ENCODE measurements around the gene MMP2.

MMP2 gene

GRCh38 chr16:55521792-55522191 lies 42.8 kb downstream of the MMP2 start:
- DNase-seq = no peak

- DNase-seq = no peak
Measured at GRCh38 chr16:55526441-55526840, 47.4 kb downstream of the MMP2 start.

DNA sequence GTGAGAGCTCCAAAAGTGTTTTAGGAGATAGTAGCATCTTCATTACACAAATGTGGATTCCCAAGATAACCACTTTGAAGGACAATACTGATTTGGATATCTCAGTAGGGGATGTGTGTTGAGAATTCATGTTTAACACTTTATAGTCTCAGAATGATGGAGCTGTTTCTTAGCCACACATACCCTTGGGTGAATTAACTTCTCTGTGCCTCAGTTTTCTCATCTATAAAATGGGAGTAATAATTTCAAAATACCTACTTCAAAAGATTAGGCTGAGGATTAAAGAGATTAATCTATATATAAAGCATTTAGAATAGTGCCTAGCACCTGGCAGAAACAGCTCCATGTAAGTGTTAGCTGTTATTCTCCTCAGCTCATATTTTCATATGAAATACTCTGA lies 48.9 kb downstream of the MMP2 start:
- DNase-seq = no peak

DNA sequence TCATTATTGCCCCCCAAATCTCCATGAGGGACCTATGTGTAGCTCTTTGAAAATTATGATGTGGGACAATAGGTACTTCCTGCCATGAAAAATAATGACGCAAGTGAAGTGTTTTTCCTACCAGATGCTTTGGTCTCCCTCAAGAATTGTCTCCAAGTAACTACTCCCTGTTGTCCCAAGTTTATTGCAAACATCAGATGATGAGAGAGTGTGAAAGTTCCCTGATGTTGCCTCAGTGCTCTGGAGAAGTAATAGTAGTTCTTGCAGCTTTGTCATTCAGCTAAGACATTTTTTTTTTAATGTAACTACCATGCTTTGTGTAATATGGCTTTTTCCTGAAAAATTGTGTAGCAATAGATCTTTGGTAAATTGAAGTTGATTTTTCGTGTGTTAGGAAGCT lies 50.0 kb downstream of the MMP2 start:
- no peak for DNase-seq

GRCh38 chr16:55530316-55530856 lies 51.4 kb downstream of the MMP2 start:
- no peak for DNase-seq

DNA sequence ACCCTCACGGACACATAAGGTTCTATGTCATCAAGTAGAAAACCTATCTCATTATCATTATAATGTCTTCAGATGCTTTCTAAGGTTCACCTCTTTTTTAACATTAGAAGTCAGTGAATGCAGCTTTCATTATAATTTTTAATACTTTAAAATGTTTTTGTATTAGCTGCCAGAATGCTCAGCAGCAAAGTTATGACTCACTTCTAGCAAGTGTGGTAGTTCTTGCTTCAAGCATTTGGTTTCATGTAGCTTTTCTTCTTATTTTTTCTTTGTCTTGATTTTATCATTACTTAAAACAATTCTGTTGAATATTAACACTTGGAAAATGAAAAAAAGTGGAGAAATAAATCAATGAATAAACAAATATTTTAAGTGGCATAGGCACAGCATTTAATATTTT lies 53.2 kb downstream of the MMP2 start:
- DNase-seq = no peak

- DNase-seq = no peak
Measured at GRCh38 chr16:55534756-55535155, 55.8 kb downstream of the MMP2 start.

GRCh38 chr16:55539049-55539448 lies 60.1 kb downstream of the MMP2 start:
- DNase-seq = no peak

GRCh38 chr16:55539488-55539887 lies 60.5 kb downstream of the MMP2 start:
- DNase-seq = no peak

GRCh38 chr16:55540221-55540620 lies 61.2 kb downstream of the MMP2 start:
- no peak for DNase-seq

GRCh38 chr16:55542459-55543082 lies 63.6 kb downstream of the MMP2 start:
- no peak for DNase-seq

DNA sequence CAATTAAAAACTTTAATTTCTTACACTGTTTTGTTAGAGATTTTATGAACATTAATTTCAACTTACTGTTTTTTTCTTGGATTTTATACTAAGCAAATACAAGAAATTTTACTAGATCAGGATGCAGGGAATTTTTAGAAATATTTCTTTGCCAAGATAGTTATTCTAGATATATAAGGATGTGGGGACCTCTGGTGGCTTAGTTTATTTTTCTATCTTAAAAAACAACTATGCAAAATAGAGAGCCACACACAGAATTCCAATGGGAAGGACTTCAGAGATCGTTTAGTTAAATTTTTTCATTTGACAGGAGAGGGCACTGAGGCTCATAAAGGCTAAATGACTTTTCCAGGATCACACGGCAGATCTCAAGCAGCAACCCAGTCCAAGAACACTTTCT lies 64.5 kb downstream of the MMP2 start:
- DNase-seq = no peak

DNA sequence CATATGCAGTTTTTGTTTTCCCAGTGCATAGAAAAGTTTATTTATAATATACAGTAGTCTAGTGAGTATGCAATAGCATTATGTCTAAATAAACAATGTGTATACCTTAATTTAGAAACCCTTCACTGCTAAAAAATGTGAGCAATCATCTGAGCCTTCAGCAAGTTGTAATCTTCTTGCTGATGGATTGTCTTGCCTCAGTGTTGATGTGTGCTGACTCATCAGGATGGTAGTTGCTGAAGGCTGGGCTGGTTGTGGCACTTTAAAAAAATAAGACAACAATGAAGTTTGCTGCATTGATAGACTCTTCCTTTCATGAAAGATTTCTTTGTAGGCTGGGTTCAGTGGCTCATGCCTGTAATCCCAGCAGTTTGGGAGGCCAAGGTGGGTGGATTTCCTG lies 73.6 kb downstream of the MMP2 start:
- no peak for DNase-seq

- DNase-seq = no peak
Measured at GRCh38 chr16:55555436-55555835, 76.4 kb downstream of the MMP2 start.
